Measurements from ENCODE around the gene UBE2V1.
"Not testable (repeated sequence)": the region's sequence is repeated elsewhere in the genome, so short reads cannot be mapped to it uniquely, and the experiment has no call there.

UBE2V1 gene

GRCh38 chr20:50066161-50066834 lies 46.7 kb downstream of the UBE2V1 start:
- DNase-seq (ENCODE audit: low read depth in 1 of 2, low spot score in 1 of 2) = no peak

GRCh38 chr20:50065325-50065615 lies 47.7 kb downstream of the UBE2V1 start:
- DNase-seq (ENCODE audit: low read depth in 1 of 2, low spot score in 1 of 2) = no peak

GRCh38 chr20:50063763-50064162 lies 49.2 kb downstream of the UBE2V1 start:
- DNase-seq (ENCODE audit: low read depth in 1 of 2, low spot score in 1 of 2) = not testable (repeated sequence)

- DNase-seq (ENCODE audit: low read depth in 1 of 2, low spot score in 1 of 2) = no peak
These were observed 50.7 kb downstream of the UBE2V1 start for GRCh38 chr20:50062006-50062838.

- DNase-seq (ENCODE audit: low read depth in 1 of 2, low spot score in 1 of 2) = no peak
These were observed 51.6 kb downstream of the UBE2V1 start for GRCh38 chr20:50061151-50062005.

GRCh38 chr20:50058662-50059402 lies 54.1 kb downstream of the UBE2V1 start:
- DNase-seq (ENCODE audit: low read depth in 1 of 2, low spot score in 1 of 2) = no peak

- no peak for DNase-seq (ENCODE audit: low read depth in 1 of 2, low spot score in 1 of 2)
These were observed 55.3 kb downstream of the UBE2V1 start for GRCh38 chr20:50057714-50058053.

GRCh38 chr20:50056951-50057713 lies 55.8 kb downstream of the UBE2V1 start:
- DNase-seq (ENCODE audit: low read depth in 1 of 2, low spot score in 1 of 2) = no peak

- DNase-seq (ENCODE audit: low read depth in 1 of 2, low spot score in 1 of 2) = no peak
These were observed 56.5 kb downstream of the UBE2V1 start for GRCh38 chr20:50056408-50056926.

GRCh38 chr20:50055524-50056083 lies 57.3 kb downstream of the UBE2V1 start:
- DNase-seq (ENCODE audit: low read depth in 1 of 2, low spot score in 1 of 2) = no peak

GRCh38 chr20:50054626-50055511 lies 58.1 kb downstream of the UBE2V1 start:
- no peak for DNase-seq (ENCODE audit: low read depth in 1 of 2, low spot score in 1 of 2)

GRCh38 chr20:50054231-50054547 lies 58.8 kb downstream of the UBE2V1 start:
- DNase-seq (ENCODE audit: low read depth in 1 of 2, low spot score in 1 of 2) = no peak

- DNase-seq (ENCODE audit: low read depth in 1 of 2, low spot score in 1 of 2) = no peak
These were observed 59.4 kb downstream of the UBE2V1 start for GRCh38 chr20:50053362-50054230.

- DNase-seq (ENCODE audit: low read depth in 1 of 2, low spot score in 1 of 2) = no peak
These were observed 60.2 kb downstream of the UBE2V1 start for GRCh38 chr20:50052550-50053361.

- no peak for DNase-seq (ENCODE audit: low read depth in 1 of 2, low spot score in 1 of 2)
These were observed 62.2 kb downstream of the UBE2V1 start for GRCh38 chr20:50050660-50051308.

GRCh38 chr20:50050214-50050613 lies 62.7 kb downstream of the UBE2V1 start:
- DNase-seq (ENCODE audit: low read depth in 1 of 2, low spot score in 1 of 2) = no peak

All from activated CD4-positive, alpha-beta T cell treated with anti-CD3 and anti-CD28 coated beads, Interleukin-2, amount 50 U/mL, for 24 hours (primary cell).